LNCaP clone FGC (cell line): ENCODE measurements around the gene SCN2A.

ENCODE experiments used
- DNase-seq: peaks from one replicate; pipeline ENCODE4 v3.0.0-alpha.2; 2011; ENCODE audit warnings: low read depth
- H3K4me3 ChIP-seq: 2 replicates; pipeline ENCODE4 v1.5.1; 2011; ENCODE audit warnings: mild to moderate bottlenecking, low read depth, low read length, control low read depth
- CTCF ChIP-seq: IDR thresholded peaks from 2 replicates; pipeline ENCODE4 v1.5.1; 2012; ENCODE audit warnings: mild to moderate bottlenecking; ENCODE audit not compliant: control insufficient read depth, insufficient read depth; ENCODE audit errors: extremely low read depth

Gene SCN2A

GRCh38 chr2:165283342-165283741 is 44.1 kb downstream of the SCN2A start:
- no peak for TF ChIP-seq CTCF
- no peak for DNase-seq
- H3K4me3 ChIP-seq, result no peak overlapping the region

- H3K4me3 ChIP-seq, result no peak overlapping the region
- no peak for TF ChIP-seq CTCF
- DNase-seq, result no peak
These were observed 48.0 kb downstream of the SCN2A start for GRCh38 chr2:165287094-165287778.

GRCh38 chr2:165289069-165289468 is 49.9 kb downstream of the SCN2A start:
- H3K4me3 ChIP-seq, result no peak overlapping the region
- TF ChIP-seq CTCF, result no peak
- DNase-seq, result no peak

GRCh38 chr2:165293440-165294420 is 54.5 kb downstream of the SCN2A start:
- TF ChIP-seq CTCF, result peak; percentile 78
- DNase-seq, result peak; percentile 79
- H3K4me3 ChIP-seq, result no peak overlapping the region

GRCh38 chr2:165294912-165295311 is 55.7 kb downstream of the SCN2A start:
- H3K4me3 ChIP-seq, result no peak overlapping the region
- TF ChIP-seq CTCF, result no peak
- no peak for DNase-seq

GRCh38 chr2:165295643-165296042 is 56.4 kb downstream of the SCN2A start:
- H3K4me3 ChIP-seq, result no peak overlapping the region
- DNase-seq, result no peak
- no peak for TF ChIP-seq CTCF
